Gastroesophageal sphincter (tissue), 3 donors: ENCODE measurements around the gene ERBB4.

Experiments
- EP300 ChIP-seq: sonication (generic); formaldehyde crosslinking; IDR thresholded peaks from one replicate; pipeline ENCODE4 v1.6.1; 2017; ENCODE audit warnings: antibody characterized with exemption, mild to moderate bottlenecking
- POLR2A ChIP-seq, 2 donors: fragments of 450-650 bp; IDR thresholded peaks; one replicate each; pipeline ENCODE4 v1.6.1; 2017; ENCODE audit warnings: antibody characterized with exemption in 2 of 2, mild to moderate bottlenecking in 2 of 2, moderate library complexity in 1 of 2
- POLR2AphosphoS5 ChIP-seq: sonication (generic); formaldehyde crosslinking; IDR thresholded peaks from one replicate; pipeline ENCODE4 v1.6.1; 2017; ENCODE audit warnings: antibody characterized with exemption
- TF ChIP-seq, protein P1 (sequence below), 4 experiments: fragments of 200-600 bp in 2 of 4; fragments of 450-650 bp in 2 of 4; sonication (generic) in 1 of 4; IDR thresholded peaks; one replicate each; pipeline ENCODE4 v1.5.1; 2017 to 2019; ENCODE audit warnings: antibody characterized with exemption in 4 of 4, mild to moderate bottlenecking in 2 of 4, moderate library complexity in 2 of 4

DNA sequence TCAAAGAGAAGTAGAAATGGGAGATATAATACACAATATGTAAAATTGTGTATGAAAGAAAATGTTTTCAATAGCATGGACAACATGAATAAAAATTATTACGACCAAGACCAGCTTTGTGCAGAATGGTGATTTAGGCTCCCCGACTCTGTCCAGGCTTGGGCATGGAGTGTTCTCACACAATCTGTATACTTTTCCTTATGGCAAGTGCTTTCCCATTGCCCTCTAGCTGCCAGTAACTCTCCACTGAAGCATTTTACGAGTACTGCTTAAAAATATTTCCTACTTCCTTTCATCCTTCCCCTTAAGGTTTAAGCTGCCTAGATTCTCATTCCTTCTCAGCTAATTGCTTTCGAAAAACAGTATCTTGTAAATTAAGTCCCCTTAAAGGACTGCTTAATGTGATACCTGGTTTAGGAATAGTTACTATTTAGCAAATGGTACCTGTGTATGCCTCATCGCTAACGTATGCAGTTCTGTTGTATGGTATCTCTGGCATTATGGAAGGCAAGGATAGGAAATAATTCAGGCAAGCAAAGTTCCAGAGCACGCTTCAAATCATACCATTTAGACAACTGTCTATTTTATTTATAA, 714.6 kb downstream of the ERBB4 start:
- TF ChIP-seq, protein P1, sequence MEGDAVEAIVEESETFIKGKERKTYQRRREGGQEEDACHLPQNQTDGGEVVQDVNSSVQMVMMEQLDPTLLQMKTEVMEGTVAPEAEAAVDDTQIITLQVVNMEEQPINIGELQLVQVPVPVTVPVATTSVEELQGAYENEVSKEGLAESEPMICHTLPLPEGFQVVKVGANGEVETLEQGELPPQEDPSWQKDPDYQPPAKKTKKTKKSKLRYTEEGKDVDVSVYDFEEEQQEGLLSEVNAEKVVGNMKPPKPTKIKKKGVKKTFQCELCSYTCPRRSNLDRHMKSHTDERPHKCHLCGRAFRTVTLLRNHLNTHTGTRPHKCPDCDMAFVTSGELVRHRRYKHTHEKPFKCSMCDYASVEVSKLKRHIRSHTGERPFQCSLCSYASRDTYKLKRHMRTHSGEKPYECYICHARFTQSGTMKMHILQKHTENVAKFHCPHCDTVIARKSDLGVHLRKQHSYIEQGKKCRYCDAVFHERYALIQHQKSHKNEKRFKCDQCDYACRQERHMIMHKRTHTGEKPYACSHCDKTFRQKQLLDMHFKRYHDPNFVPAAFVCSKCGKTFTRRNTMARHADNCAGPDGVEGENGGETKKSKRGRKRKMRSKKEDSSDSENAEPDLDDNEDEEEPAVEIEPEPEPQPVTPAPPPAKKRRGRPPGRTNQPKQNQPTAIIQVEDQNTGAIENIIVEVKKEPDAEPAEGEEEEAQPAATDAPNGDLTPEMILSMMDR (IDR thresholded peaks at IDR 0.05), result no peak
- TF ChIP-seq POLR2A (IDR thresholded peaks at IDR 0.05) (no peak), POLR2AphosphoS5 (no peak), EP300 (no peak)
